ENCODE results near the gene NFS1.
A peak's percentile ranks its signal among the peaks of the same experiment; 100 is the strongest.
"Not testable (repeated sequence)": the region's sequence is repeated elsewhere in the genome, so short reads cannot be mapped to it uniquely, and the experiment has no call there.

Gene NFS1

DNA sequence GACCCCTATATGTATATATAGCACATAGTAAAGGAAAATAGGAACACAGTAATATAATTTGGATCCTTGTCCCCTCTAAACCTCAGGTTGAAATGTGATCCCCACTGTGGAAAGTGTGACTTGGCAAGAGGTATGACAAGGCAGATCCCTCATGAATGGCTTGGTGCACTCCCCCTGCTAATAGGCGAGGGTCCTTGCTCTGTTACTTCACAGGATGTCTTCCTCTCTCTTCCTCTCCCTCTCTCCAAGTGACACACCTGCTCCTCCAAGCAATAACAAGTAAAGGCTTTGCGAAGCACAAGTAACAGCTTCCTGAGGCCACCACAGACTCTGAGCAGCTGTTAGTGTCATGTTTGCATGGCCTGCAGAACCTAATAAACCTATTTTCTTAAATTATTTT lies 16.5 kb upstream of the NFS1 start:
- TF ChIP-seq EZH2 (IDR thresholded peaks at IDR 0.05; ENCODE audit: borderline replicate concordance, low read depth, low read length, severe bottlenecking) = no peak
- TF ChIP-seq, protein P1, sequence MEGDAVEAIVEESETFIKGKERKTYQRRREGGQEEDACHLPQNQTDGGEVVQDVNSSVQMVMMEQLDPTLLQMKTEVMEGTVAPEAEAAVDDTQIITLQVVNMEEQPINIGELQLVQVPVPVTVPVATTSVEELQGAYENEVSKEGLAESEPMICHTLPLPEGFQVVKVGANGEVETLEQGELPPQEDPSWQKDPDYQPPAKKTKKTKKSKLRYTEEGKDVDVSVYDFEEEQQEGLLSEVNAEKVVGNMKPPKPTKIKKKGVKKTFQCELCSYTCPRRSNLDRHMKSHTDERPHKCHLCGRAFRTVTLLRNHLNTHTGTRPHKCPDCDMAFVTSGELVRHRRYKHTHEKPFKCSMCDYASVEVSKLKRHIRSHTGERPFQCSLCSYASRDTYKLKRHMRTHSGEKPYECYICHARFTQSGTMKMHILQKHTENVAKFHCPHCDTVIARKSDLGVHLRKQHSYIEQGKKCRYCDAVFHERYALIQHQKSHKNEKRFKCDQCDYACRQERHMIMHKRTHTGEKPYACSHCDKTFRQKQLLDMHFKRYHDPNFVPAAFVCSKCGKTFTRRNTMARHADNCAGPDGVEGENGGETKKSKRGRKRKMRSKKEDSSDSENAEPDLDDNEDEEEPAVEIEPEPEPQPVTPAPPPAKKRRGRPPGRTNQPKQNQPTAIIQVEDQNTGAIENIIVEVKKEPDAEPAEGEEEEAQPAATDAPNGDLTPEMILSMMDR (IDR thresholded peaks at IDR 0.05; ENCODE audit: borderline replicate concordance, extremely low read depth, low read length, poor library complexity, severe bottlenecking) = no peak
- Histone ChIP-seq H3K9me3 (ENCODE audit: insufficient read depth, low read length, severe bottlenecking) (no peaks in the 10 kb centered on the region), H3K9ac (ENCODE audit: low read depth, low read length) (no peak overlapping the region), H4K20me1 (ENCODE audit: insufficient read depth, low read length) (peaks cover 90% of the 10 kb centered on the region), H3K4me3 (ENCODE audit: low read depth in 1 of 2, low read length in 2 of 2) (no peak overlapping the region), H3K27me3 (ENCODE audit: insufficient read depth, low read length, poor library complexity) (no peaks in the 10 kb centered on the region), H3K36me3 (ENCODE audit: insufficient read depth, low read length) (peaks cover 99% of the 10 kb centered on the region), H3K4me1 (ENCODE audit: insufficient read depth, low read length) (peaks cover 6% of the 10 kb centered on the region), H2AFZ (ENCODE audit: low read depth, low read length) (no peak overlapping the region), H3K79me2 (ENCODE audit: insufficient read depth, low read length) (peaks cover 99% of the 10 kb centered on the region), H3K4me2 (ENCODE audit: insufficient read depth, low read length) (no peak overlapping the region), H3K27ac (ENCODE audit: low read length) (no peak overlapping the region)
- DNase-seq = no peak
- peak; percentile 20; the same call in 1 of the 3 replicates for ATAC-seq (ENCODE audit: insufficient read depth, low read depth)

DNA sequence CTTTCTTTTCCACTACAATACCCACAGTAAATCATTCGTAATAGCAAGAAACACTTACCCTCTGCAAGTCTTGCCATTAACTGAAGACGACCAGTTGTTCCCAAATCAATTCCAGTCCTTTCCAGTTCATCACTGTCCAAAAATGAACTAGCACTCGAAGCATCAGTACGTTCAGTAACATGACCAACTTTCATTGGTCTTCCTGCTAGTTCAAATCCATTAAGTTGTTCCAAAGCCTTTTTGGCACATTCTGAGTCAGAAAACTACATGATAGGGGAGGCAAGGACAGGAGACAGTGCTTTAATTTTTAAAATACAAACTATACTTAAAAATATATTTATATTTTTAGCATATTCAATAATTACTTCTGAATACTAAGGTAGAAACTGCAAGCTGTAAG lies 15.0 kb upstream of the NFS1 start:
- Histone ChIP-seq H3K27me3 (ENCODE audit: insufficient read depth, low read length, poor library complexity) (no peaks in the 10 kb centered on the region), H3K9ac (ENCODE audit: low read depth, low read length) (no peak overlapping the region), H3K9me3 (ENCODE audit: insufficient read depth, low read length, severe bottlenecking) (no peaks in the 10 kb centered on the region), H3K79me2 (ENCODE audit: insufficient read depth, low read length) (peaks cover 99% of the 10 kb centered on the region), H3K4me2 (ENCODE audit: insufficient read depth, low read length) (no peak overlapping the region), H4K20me1 (ENCODE audit: insufficient read depth, low read length) (peaks cover 90% of the 10 kb centered on the region), H3K4me3 (ENCODE audit: low read depth in 1 of 2, low read length in 2 of 2) (no peak overlapping the region), H3K4me1 (ENCODE audit: insufficient read depth, low read length) (peaks cover 4% of the 10 kb centered on the region; the same call in 1 of the 2 replicates), H3K27ac (ENCODE audit: low read length) (no peak overlapping the region), H3K36me3 (ENCODE audit: insufficient read depth, low read length) (peaks cover 99% of the 10 kb centered on the region), H2AFZ (ENCODE audit: low read depth, low read length) (no peak overlapping the region)
- ATAC-seq (ENCODE audit: insufficient read depth, low read depth) = no peak
- no peak for TF ChIP-seq EZH2 (IDR thresholded peaks at IDR 0.05; ENCODE audit: borderline replicate concordance, low read depth, low read length, severe bottlenecking)
- TF ChIP-seq, protein P1 (IDR thresholded peaks at IDR 0.05; ENCODE audit: borderline replicate concordance, extremely low read depth, low read length, poor library complexity, severe bottlenecking) = no peak
- no peak for DNase-seq

DNA sequence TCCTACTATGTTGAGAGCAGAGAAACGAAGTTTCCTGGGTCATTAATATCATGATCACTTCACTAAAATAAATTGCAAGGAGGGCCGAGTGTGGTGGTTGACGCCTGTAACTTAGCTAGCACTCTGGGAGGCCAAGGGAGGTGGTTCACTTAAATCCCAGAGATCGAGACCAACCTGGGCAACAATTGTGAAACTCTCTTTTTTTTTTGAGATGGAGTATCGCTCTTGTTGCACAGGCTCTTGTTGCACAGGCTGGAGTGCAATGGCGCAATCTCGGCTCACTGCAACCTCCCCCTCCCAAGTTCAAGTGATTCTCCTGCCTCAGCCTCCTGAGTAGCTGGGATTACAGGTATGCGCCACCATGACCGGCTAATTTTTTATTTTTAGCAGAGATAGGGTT lies 14.0 kb upstream of the NFS1 start:
- Histone ChIP-seq H4K20me1 (ENCODE audit: insufficient read depth, low read length) (peaks cover 89% of the 10 kb centered on the region), H3K36me3 (ENCODE audit: insufficient read depth, low read length) (peaks cover 99% of the 10 kb centered on the region), H3K79me2 (ENCODE audit: insufficient read depth, low read length) (peaks cover 99% of the 10 kb centered on the region)
- not testable (repeated sequence) for H3K9ac ChIP-seq (ENCODE audit: low read depth, low read length); H3K27me3 ChIP-seq (ENCODE audit: insufficient read depth, low read length, poor library complexity); H3K9me3 ChIP-seq (ENCODE audit: insufficient read depth, low read length, severe bottlenecking); H2AFZ ChIP-seq (ENCODE audit: low read depth, low read length); DNase-seq; H3K4me3 ChIP-seq (ENCODE audit: low read depth in 1 of 2, low read length in 2 of 2); ATAC-seq (ENCODE audit: insufficient read depth, low read depth); H3K4me2 ChIP-seq (ENCODE audit: insufficient read depth, low read length); H3K4me1 ChIP-seq (ENCODE audit: insufficient read depth, low read length); H3K27ac ChIP-seq (ENCODE audit: low read length)

DNA sequence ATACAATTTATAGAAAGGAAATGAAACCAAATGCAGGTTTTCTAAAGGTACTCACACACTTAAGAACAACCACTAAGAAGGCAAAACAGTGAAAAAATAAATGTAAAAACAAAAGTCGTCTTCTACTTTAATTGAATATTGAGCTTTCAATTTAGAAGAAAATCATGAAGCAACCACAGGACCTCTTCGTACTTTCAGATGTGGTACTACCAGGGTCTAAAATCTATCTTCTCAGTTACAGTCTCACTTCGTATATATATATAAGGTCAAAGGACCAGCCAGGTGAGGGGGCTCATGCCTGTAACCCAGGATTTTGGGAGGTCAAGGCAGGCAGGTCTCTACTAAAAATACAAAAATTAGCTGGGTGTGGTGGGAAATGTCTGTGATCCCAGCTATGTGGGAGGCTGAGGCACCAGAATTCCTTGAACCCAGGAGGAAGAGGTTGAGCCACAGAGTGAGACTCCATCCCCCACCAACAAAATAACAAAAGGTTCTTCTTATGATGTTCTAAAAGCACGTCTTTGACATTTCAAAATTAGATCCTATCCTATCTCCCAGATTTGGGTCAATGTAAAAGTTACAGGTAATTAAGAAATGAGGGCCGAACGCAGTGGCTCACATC lies 12.5 kb upstream of the NFS1 start:
- no peaks in the 10 kb centered on the region for H3K9me3 ChIP-seq (ENCODE audit: insufficient read depth, low read length, severe bottlenecking)
- peaks cover 99% of the 10 kb centered on the region for H3K36me3 ChIP-seq (ENCODE audit: insufficient read depth, low read length)
- H3K27ac ChIP-seq (ENCODE audit: low read length) = no peak overlapping the region
- no peak for DNase-seq
- no peak overlapping the region for H3K4me2 ChIP-seq (ENCODE audit: insufficient read depth, low read length)
- no peak overlapping the region for H3K9ac ChIP-seq (ENCODE audit: low read depth, low read length)
- peaks cover 96% of the 10 kb centered on the region for H3K79me2 ChIP-seq (ENCODE audit: insufficient read depth, low read length)
- TF ChIP-seq EZH2 (IDR thresholded peaks at IDR 0.05; ENCODE audit: borderline replicate concordance, low read depth, low read length, severe bottlenecking) = no peak
- TF ChIP-seq, protein P1 (IDR thresholded peaks at IDR 0.05; ENCODE audit: borderline replicate concordance, extremely low read depth, low read length, poor library complexity, severe bottlenecking) = no peak
- H3K4me3 ChIP-seq (ENCODE audit: low read depth in 1 of 2, low read length in 2 of 2) = no peak overlapping the region
- no peak for ATAC-seq (ENCODE audit: insufficient read depth, low read depth)
- H3K4me1 ChIP-seq (ENCODE audit: insufficient read depth, low read length) = 0 out of 2 replicates have a peak, but pooled peaks cover 3% of the 10 kb centered on the region
- H2AFZ ChIP-seq (ENCODE audit: low read depth, low read length) = no peak overlapping the region
- H4K20me1 ChIP-seq (ENCODE audit: insufficient read depth, low read length) = peaks cover 75% of the 10 kb centered on the region
- H3K27me3 ChIP-seq (ENCODE audit: insufficient read depth, low read length, poor library complexity) = no peaks in the 10 kb centered on the region

All from DND-41 (cell line).